SK-N-SH (cell line): ENCODE data around the gene ERN1. TPM values are rescaled to one million over a fixed set of nuclear protein-coding genes. Genes with fewer than 3 reads are reported as not detected.

ENCODE experiments used
- CTCF ChIA-PET: fragments of 300-600, 350-600 bp; formaldehyde crosslinking; extraction: SDS; loops from one replicate; lab custom pipeline; 2021; lab: Yijun Ruan, JAX
- POLR2A ChIA-PET: fragments of 350-600 bp; sonication (Branson Sonifier 250); formaldehyde crosslinking; extraction: SDS; loops from one replicate; lab custom pipeline; 2020; ENCODE audit warnings: antibody characterized with exemption, inconsistent platforms; lab: Yijun Ruan, JAX
- DNase-seq: peaks from one replicate; pipeline ENCODE4 v3.0.0; 2012
- H2AFZ ChIP-seq: fragments of 200-600 bp; sonication (generic); 2 replicates; pipeline ENCODE4 v1.8.1; 2016; ENCODE audit warnings: antibody characterized with exemption, mild to moderate bottlenecking, low read depth
- H3F3A ChIP-seq: fragments of 200-600 bp; sonication (generic); replicated peaks from 2 replicates; pipeline ENCODE3; 2016; ENCODE audit warnings: antibody characterized with exemption, mild to moderate bottlenecking; ENCODE audit not compliant: insufficient read depth
- H3K27ac ChIP-seq, 2 experiments: fragments of 200-500 bp in 1 of 2; fragments of 200-600 bp in 1 of 2; sonication (Bioruptor generic) in 1 of 2; sonication (generic), shearing (Covaris generic) in 1 of 2; 2 replicates each; pipeline versions ENCODE4 v1.5.1 to v1.6.1; 2014 to 2016; ENCODE audit warnings: low read depth in 2 of 2, inconsistent platforms in 1 of 2, low read length in 1 of 2, mild to moderate bottlenecking in 1 of 2, mixed read lengths in 1 of 2
- H3K27me3 ChIP-seq: fragments of 200-600 bp; sonication (generic), shearing (Covaris generic); 2 replicates; pipeline ENCODE4 v1.6.1; 2016; ENCODE audit warnings: mixed run types; ENCODE audit not compliant: insufficient read depth
- H3K36me3 ChIP-seq, 2 experiments: fragments of 200-500 bp in 1 of 2; fragments of 200-600 bp in 1 of 2; sonication (Bioruptor generic) in 1 of 2; sonication (generic) in 1 of 2; replicated peaks in 1 of 2; 2 replicates each; pipeline versions ENCODE3 to v1.5.1; 2014 to 2016; ENCODE audit warnings: low read length in 1 of 2, mild to moderate bottlenecking in 1 of 2; ENCODE audit not compliant: insufficient read depth in 2 of 2, control insufficient read depth in 1 of 2
- H3K4me1 ChIP-seq, 2 experiments: fragments of 200-500 bp in 1 of 2; fragments of 200-600 bp in 1 of 2; sonication (Bioruptor generic) in 1 of 2; sonication (generic), shearing (Covaris generic) in 1 of 2; 2 replicates each; pipeline versions ENCODE4 v1.5.1 to v1.6.1; 2014 to 2016; ENCODE audit warnings: low read depth in 1 of 2, low read length in 1 of 2, mixed run types in 1 of 2; ENCODE audit not compliant: insufficient read depth in 2 of 2, control insufficient read depth in 1 of 2
- H3K4me2 ChIP-seq: fragments of 200-600 bp; sonication (generic), shearing (Covaris generic); 2 replicates; pipeline ENCODE4 v1.6.1; 2017; ENCODE audit warnings: mixed run types
- H3K4me3 ChIP-seq, 2 experiments: fragments of 200-500 bp in 1 of 2; fragments of 200-600 bp in 1 of 2; sonication (Bioruptor generic) in 1 of 2; sonication (generic), shearing (Covaris generic) in 1 of 2; 2 replicates each; pipeline versions ENCODE4 v1.5.1 to v1.8.1; 2014 to 2016; ENCODE audit warnings: low read depth in 2 of 2, inconsistent platforms in 1 of 2, low read length in 1 of 2, mild to moderate bottlenecking in 1 of 2, mixed read lengths in 1 of 2, moderate library complexity in 1 of 2
- H3K79me2 ChIP-seq: fragments of 200-600 bp; sonication (generic); 2 replicates; pipeline ENCODE4 v1.8.1; 2017; ENCODE audit warnings: mild to moderate bottlenecking; ENCODE audit not compliant: insufficient read depth
- H3K9ac ChIP-seq: fragments of 200-600 bp; sonication (generic); 2 replicates; pipeline ENCODE4 v1.6.1; 2017; ENCODE audit warnings: mixed run types
- H3K9me2 ChIP-seq: fragments of 200-600 bp; sonication (generic); 2 replicates; pipeline ENCODE4 v1.6.1; 2017; ENCODE audit warnings: mixed run types
- H3K9me3 ChIP-seq: fragments of 200-600 bp; sonication (generic); 2 replicates; pipeline ENCODE4 v1.6.1; 2017; ENCODE audit warnings: mixed run types, mild to moderate bottlenecking, moderate library complexity
- H4K20me1 ChIP-seq: fragments of 200-600 bp; sonication (generic); 2 replicates; pipeline ENCODE4 v1.6.1; 2017; ENCODE audit warnings: mild to moderate bottlenecking, mixed run types; ENCODE audit not compliant: insufficient read depth
- ELF1 ChIP-seq: IDR thresholded peaks from 2 replicates; pipeline ENCODE4 v1.4.0; 2012
- EP300 ChIP-seq, 2 experiments: IDR thresholded peaks; 2 replicates each; pipeline versions ENCODE4 v1.4.0 to v1.6.1; 2012; ENCODE audit warnings: borderline replicate concordance in 1 of 2, low read depth in 1 of 2, low read length in 1 of 2
- FOSL2 ChIP-seq: IDR thresholded peaks from 2 replicates; pipeline ENCODE4 v1.4.0; 2012; ENCODE audit warnings: low read depth, mild to moderate bottlenecking, moderate library complexity, borderline replicate concordance
- FOXJ3 ChIP-seq: sonication (generic); formaldehyde crosslinking; IDR thresholded peaks from 2 replicates; pipeline ENCODE4 v1.5.1; 2020; ENCODE audit warnings: mild to moderate bottlenecking, missing genetic modification reagents
- GATA2 ChIP-seq: sonication (generic); formaldehyde crosslinking; IDR thresholded peaks from 2 replicates; pipeline ENCODE4 v1.5.0; 2020; ENCODE audit warnings: mild to moderate bottlenecking, missing genetic modification reagents
- JUND ChIP-seq: IDR thresholded peaks from 2 replicates; pipeline ENCODE4 v1.4.0; 2012
- MXI1 ChIP-seq: IDR thresholded peaks from 2 replicates; pipeline ENCODE4 v1.6.1; 2012; ENCODE audit warnings: mild to moderate bottlenecking, low read depth, low read length, improper control_type of control experiment
- NRF1 ChIP-seq: IDR thresholded peaks from 2 replicates; pipeline ENCODE4 v1.6.1; 2012; ENCODE audit warnings: low read depth, mild to moderate bottlenecking, low read length
- RXRA ChIP-seq: IDR thresholded peaks from 2 replicates; pipeline ENCODE4 v1.4.0; 2012; ENCODE audit warnings: low read depth, mild to moderate bottlenecking, borderline replicate concordance
- SMC3 ChIP-seq: IDR thresholded peaks from 2 replicates; pipeline ENCODE4 v1.6.1; 2012; ENCODE audit warnings: low read depth, low read length, improper control_type of control experiment
- TCF12 ChIP-seq: IDR thresholded peaks from 2 replicates; pipeline ENCODE4 v1.4.0; 2012
- WGBS: methylation state at CpG from one replicate; pipeline ENCODE4 v1.1.6; 2017; ENCODE audit warnings: low lambda C conversion rate; 5-methylcytosine and 5-hydroxymethylcytosine counted together
- polyA plus RNA-seq, 3 experiments: library from polyadenylated mRNA; depleted of rRNA; stranded (reverse); fragments of >200 nt; gene quantifications; 2 replicates each; pipeline ENCODE4 v1.2.3, GENCODE V29; 2012
- TF ChIP-seq, protein P1 (sequence below): IDR thresholded peaks from 2 replicates; pipeline ENCODE4 v1.4.0; 2012; ENCODE audit warnings: low read depth, borderline replicate concordance
- TF ChIP-seq, protein P2 (sequence below): fragments of 200-600 bp; sonication (generic); IDR thresholded peaks from 2 replicates; pipeline ENCODE4 v1.6.1; 2017; ENCODE audit warnings: antibody characterized with exemption, mild to moderate bottlenecking, moderate library complexity
- TF ChIP-seq, protein P3 (sequence below): IDR thresholded peaks from 2 replicates; pipeline ENCODE4 v1.6.1; 2012; ENCODE audit warnings: mild to moderate bottlenecking, low read depth, low read length, moderate library complexity
- TF ChIP-seq, protein P4 (sequence below): fragments of 150-350 bp; IDR thresholded peaks from 2 replicates; pipeline ENCODE4 v1.6.1; 2017; ENCODE audit warnings: antibody characterized with exemption, low read length, low read depth, borderline replicate concordance

Gene ERN1
- polyA plus RNA-seq, 1 of the 3 experiments (the other 2 are of a cell fraction): 7.3 TPM

DNA sequence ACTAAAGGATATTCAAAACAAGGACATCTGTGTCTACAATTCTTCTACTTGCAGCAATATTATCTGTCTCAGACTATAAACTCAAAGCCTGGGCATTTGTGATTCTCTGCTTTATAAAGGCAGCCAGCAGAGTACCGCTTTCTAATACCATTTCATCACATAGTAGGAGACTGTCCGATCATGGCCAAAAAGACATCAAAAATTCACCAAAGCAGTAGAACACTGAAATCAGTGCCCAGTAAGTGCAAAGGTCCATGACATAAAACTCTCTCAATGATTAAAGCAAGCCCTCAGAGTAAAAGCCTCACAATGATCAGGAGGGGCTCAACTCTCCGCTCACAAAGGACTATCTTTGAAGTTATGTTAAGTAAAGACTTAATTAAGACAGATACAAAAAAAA is 23.0 kb downstream of the ERN1 start (continued):
- no peak for TF ChIP-seq SMC3
- TF ChIP-seq RXRA: no peak

DNA sequence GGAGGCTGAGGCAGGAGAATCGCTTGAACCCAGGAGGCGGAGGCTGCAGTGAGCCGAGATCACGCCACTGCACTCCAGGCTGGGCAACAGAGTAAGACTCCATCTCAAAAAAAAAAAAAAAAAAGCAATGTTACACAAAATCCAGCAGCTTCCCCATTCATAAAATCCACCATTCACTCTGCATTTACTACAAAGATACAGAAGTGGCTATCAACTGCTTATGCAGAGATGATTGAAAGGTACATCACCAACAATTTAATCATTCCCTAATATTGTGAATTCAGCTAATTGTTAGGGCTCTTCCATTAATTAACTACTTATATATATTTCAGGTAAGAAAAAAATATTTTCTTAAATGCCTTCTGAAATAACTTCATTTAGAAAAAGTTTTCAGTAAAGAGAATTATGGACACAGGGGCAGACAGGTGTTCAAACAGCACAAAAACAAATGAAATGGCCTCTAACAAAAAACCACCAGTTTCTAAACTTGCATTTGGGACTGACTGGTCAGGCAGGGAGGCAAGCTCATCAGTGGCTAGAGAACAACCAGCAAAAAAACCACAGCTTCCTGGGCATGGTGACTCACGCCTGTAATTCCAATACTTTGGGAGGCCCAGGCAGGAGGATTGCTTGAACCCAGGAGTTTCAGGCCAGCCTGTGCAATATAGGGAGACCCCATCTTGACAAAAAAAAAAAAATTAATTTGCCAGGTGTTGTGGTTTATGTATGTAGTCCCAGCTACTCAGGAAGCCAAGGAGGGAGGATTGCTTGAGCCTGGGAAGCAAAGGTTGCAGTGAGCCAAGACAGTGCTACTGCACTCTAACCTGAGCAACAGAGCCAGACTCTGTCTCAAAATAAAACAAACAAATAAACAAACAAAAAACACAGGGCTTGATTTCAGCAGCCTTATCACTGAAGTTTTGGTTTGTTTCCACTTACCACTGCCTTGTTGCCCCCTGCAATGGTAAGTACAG is 26.3 kb downstream of the ERN1 start:
- H3K9ac ChIP-seq: no peak overlapping the region
- no peak overlapping the region for H3K27ac ChIP-seq
- WGBS: 81% methylated on average over 5 of the region's 5 CpGs
- H3K79me2 ChIP-seq: no peaks in the 10 kb centered on the region
- H3F3A ChIP-seq: no peaks in the 10 kb centered on the region
- ChIA-PET POLR2A (interaction anchor here (0.6 kb wide), 1 partner anchor 727 kb away, joined by 6 read pairs; no protein-coding TSS in a partner anchor), CTCF (interaction anchor here (1.1 to 2.7 kb wide), 4 partner anchors 19 to 73 kb away, joined by 3 to 10 read pairs (median 6); no protein-coding TSS in a partner anchor)
- H3K4me1 ChIP-seq: no peaks in the 10 kb centered on the region
- H3K4me2 ChIP-seq: no peak overlapping the region
- H2AFZ ChIP-seq: no peak overlapping the region
- no peak overlapping the region for H3K4me3 ChIP-seq
- H3K9me3 ChIP-seq: no peaks in the 10 kb centered on the region
- no peaks in the 10 kb centered on the region for H3K9me2 ChIP-seq
- no peak for DNase-seq
- no peaks in the 10 kb centered on the region for H4K20me1 ChIP-seq
- no peaks in the 10 kb centered on the region for H3K36me3 ChIP-seq
- H3K27me3 ChIP-seq: no peaks in the 10 kb centered on the region
- TF ChIP-seq FOSL2 (peak; percentile 75), RXRA (no peak), NRF1 (no peak), JUND (peak; percentile 26; the same call in 1 of the 2 replicates), GATA2 (no peak), FOXJ3 (CRISPR knock-in tag) (no peak), TCF12 (0 out of 2 replicates have a peak, but pooled peaks have one; percentile 32), ELF1 (no peak), MXI1 (no peak), EP300 (IDR thresholded peaks at IDR 0.05; ENCODE audit: borderline replicate concordance in 1 of 2, low read depth in 1 of 2, low read length in 1 of 2) (no peak; a peak in 1 of 4 replicates)
- TF ChIP-seq, protein P1, sequence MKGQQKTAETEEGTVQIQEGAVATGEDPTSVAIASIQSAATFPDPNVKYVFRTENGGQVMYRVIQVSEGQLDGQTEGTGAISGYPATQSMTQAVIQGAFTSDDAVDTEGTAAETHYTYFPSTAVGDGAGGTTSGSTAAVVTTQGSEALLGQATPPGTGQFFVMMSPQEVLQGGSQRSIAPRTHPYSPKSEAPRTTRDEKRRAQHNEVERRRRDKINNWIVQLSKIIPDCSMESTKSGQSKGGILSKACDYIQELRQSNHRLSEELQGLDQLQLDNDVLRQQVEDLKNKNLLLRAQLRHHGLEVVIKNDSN: no peak
- TF ChIP-seq, protein P2, sequence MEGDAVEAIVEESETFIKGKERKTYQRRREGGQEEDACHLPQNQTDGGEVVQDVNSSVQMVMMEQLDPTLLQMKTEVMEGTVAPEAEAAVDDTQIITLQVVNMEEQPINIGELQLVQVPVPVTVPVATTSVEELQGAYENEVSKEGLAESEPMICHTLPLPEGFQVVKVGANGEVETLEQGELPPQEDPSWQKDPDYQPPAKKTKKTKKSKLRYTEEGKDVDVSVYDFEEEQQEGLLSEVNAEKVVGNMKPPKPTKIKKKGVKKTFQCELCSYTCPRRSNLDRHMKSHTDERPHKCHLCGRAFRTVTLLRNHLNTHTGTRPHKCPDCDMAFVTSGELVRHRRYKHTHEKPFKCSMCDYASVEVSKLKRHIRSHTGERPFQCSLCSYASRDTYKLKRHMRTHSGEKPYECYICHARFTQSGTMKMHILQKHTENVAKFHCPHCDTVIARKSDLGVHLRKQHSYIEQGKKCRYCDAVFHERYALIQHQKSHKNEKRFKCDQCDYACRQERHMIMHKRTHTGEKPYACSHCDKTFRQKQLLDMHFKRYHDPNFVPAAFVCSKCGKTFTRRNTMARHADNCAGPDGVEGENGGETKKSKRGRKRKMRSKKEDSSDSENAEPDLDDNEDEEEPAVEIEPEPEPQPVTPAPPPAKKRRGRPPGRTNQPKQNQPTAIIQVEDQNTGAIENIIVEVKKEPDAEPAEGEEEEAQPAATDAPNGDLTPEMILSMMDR: no peak
- TF ChIP-seq, protein P3, sequence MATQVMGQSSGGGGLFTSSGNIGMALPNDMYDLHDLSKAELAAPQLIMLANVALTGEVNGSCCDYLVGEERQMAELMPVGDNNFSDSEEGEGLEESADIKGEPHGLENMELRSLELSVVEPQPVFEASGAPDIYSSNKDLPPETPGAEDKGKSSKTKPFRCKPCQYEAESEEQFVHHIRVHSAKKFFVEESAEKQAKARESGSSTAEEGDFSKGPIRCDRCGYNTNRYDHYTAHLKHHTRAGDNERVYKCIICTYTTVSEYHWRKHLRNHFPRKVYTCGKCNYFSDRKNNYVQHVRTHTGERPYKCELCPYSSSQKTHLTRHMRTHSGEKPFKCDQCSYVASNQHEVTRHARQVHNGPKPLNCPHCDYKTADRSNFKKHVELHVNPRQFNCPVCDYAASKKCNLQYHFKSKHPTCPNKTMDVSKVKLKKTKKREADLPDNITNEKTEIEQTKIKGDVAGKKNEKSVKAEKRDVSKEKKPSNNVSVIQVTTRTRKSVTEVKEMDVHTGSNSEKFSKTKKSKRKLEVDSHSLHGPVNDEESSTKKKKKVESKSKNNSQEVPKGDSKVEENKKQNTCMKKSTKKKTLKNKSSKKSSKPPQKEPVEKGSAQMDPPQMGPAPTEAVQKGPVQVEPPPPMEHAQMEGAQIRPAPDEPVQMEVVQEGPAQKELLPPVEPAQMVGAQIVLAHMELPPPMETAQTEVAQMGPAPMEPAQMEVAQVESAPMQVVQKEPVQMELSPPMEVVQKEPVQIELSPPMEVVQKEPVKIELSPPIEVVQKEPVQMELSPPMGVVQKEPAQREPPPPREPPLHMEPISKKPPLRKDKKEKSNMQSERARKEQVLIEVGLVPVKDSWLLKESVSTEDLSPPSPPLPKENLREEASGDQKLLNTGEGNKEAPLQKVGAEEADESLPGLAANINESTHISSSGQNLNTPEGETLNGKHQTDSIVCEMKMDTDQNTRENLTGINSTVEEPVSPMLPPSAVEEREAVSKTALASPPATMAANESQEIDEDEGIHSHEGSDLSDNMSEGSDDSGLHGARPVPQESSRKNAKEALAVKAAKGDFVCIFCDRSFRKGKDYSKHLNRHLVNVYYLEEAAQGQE: 0 out of 2 replicates have a peak, but pooled peaks have one; percentile 26
- TF ChIP-seq, protein P4, sequence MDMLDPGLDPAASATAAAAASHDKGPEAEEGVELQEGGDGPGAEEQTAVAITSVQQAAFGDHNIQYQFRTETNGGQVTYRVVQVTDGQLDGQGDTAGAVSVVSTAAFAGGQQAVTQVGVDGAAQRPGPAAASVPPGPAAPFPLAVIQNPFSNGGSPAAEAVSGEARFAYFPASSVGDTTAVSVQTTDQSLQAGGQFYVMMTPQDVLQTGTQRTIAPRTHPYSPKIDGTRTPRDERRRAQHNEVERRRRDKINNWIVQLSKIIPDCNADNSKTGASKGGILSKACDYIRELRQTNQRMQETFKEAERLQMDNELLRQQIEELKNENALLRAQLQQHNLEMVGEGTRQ: no peak
